ENCODE results near the gene HELZ2. TPM values are rescaled to one million over a fixed set of nuclear protein-coding genes. Genes with fewer than 3 reads are reported as not detected.

HELZ2 gene
- total RNA-seq, 1 donor from 2014 or later = 12.5 TPM

- H3K27me3 ChIP-seq (ENCODE audit: control insufficient read depth in 3 of 3, insufficient read depth in 3 of 3, low read length in 3 of 3) = peaks cover 0 to 15% (median 7%) of the 10 kb centered on the region in 3 donors
- H3K4me3 ChIP-seq (ENCODE audit: low read length in 3 of 3) = no peak overlapping the region
- H3K4me1 ChIP-seq (ENCODE audit: control insufficient read depth in 3 of 3, insufficient read depth in 3 of 3, low read length in 3 of 3) = no peaks in the 10 kb centered on the region
- H3K9ac ChIP-seq (ENCODE audit: low read depth in 1 of 3, low read length in 3 of 3) = no peak overlapping the region
- H3K36me3 ChIP-seq (ENCODE audit: control insufficient read depth in 3 of 3, insufficient read depth in 3 of 3, low read length in 3 of 3) = peaks cover 0 to 9% (median 5%) of the 10 kb centered on the region in 3 donors
- H3K27ac ChIP-seq (ENCODE audit: low read depth, low read length) = no peak overlapping the region
- H3K9me3 ChIP-seq (ENCODE audit: control insufficient read depth in 3 of 3, low read length in 3 of 3) = no peaks in the 10 kb centered on the region
Observed at GRCh38 chr20:63558804-63559484, 15.1 kb downstream of the HELZ2 start.

- Histone ChIP-seq H3K27me3 (ENCODE audit: control insufficient read depth in 3 of 3, insufficient read depth in 3 of 3, low read length in 3 of 3) (peaks cover 8 to 22% (median 11%) of the 10 kb centered on the region in 3 donors), H3K9ac (ENCODE audit: low read depth in 1 of 3, low read length in 3 of 3) (no peak overlapping the region), H3K4me3 (ENCODE audit: low read length in 3 of 3) (no peak overlapping the region), H3K27ac (ENCODE audit: low read depth, low read length) (no peak overlapping the region), H3K4me1 (ENCODE audit: control insufficient read depth in 3 of 3, insufficient read depth in 3 of 3, low read length in 3 of 3) (no peaks in the 10 kb centered on the region), H3K36me3 (ENCODE audit: control insufficient read depth in 3 of 3, insufficient read depth in 3 of 3, low read length in 3 of 3) (peaks cover 0 to 6% (median 5%) of the 10 kb centered on the region in 3 donors), H3K9me3 (ENCODE audit: control insufficient read depth in 3 of 3, low read length in 3 of 3) (no peaks in the 10 kb centered on the region)
Observed at GRCh38 chr20:63557481-63557891, 16.6 kb downstream of the HELZ2 start.

DNA sequence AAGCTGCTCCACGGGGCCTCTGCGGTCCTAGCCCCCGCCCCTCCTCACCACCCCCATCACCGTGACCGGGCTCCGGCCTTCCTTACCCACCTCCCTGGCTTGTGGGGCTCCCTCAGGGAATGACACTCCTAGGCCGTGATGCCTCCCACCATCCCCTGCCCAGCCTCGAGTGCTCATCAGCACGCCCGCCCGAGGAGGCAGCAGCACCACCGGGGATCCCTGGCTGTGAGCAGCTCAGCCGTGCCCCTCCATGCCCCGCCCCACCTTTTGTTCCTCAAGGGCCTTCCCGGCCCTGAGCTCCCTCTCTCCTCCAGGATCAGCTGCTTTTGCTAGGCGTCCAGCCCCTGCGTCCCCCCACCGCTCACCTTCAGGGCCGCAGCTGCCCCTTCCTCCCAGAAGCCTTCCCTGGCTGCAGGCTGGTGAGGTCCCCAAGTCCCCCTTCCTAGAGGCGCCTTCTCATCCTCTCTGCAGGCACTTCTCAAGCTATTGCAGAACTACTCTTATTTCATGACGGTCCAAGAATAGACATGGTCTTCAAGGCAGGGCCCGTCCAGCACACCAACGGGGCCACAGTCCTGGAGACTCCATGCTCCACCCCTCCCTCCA, 17.1 kb downstream of the HELZ2 start:
- Histone ChIP-seq H3K27me3 (ENCODE audit: control insufficient read depth in 3 of 3, insufficient read depth in 3 of 3, low read length in 3 of 3) (peaks cover 12 to 26% (median 12%) of the 10 kb centered on the region in 3 donors), H3K27ac (ENCODE audit: low read depth, low read length) (no peak overlapping the region), H3K36me3 (ENCODE audit: control insufficient read depth in 3 of 3, insufficient read depth in 3 of 3, low read length in 3 of 3) (peaks cover 0 to 6% (median 5%) of the 10 kb centered on the region in 3 donors), H3K4me3 (ENCODE audit: low read length in 3 of 3) (no peak overlapping the region), H3K9me3 (ENCODE audit: control insufficient read depth in 3 of 3, low read length in 3 of 3) (no peaks in the 10 kb centered on the region), H3K4me1 (ENCODE audit: control insufficient read depth in 3 of 3, insufficient read depth in 3 of 3, low read length in 3 of 3) (no peaks in the 10 kb centered on the region), H3K9ac (ENCODE audit: low read depth in 1 of 3, low read length in 3 of 3) (no peak overlapping the region)

DNA sequence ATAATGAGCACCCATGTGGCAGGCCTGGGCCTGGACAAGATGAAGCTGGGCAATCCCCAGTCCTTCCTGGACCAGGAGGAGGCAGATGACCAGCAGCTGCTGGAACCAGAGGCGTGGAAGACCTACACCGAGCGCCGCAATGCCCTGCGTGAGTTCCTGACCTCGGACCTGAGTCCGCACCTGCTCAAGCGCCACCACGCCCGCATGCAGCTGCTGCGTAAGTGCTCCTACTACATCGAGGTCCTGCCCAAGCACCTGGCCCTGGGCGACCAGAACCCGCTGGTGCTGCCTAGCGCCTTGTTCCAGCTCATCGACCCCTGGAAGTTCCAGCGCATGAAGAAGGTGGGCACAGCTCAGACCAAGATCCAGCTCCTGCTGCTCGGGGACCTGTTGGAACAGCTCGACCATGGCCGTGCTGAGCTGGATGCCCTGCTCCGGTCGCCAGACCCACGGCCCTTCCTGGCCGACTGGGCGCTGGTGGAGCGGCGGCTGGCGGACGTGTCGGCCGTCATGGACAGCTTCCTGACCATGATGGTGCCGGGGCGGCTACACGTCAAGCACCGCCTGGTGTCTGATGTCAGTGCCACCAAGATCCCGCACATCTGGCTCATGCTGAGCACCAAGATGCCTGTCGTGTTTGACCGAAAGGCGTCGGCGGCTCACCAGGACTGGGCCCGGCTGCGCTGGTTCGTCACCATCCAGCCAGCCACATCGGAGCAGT, 18.2 kb downstream of the HELZ2 start:
- peaks cover 15 to 31% (median 18%) of the 10 kb centered on the region in 3 donors for H3K27me3 ChIP-seq (ENCODE audit: control insufficient read depth in 3 of 3, insufficient read depth in 3 of 3, low read length in 3 of 3)
- H3K9ac ChIP-seq (ENCODE audit: low read depth in 1 of 3, low read length in 3 of 3) = no peak overlapping the region
- peaks cover 0 to 1% (median 0%) of the 10 kb centered on the region in 3 donors for H3K36me3 ChIP-seq (ENCODE audit: control insufficient read depth in 3 of 3, insufficient read depth in 3 of 3, low read length in 3 of 3)
- H3K4me1 ChIP-seq (ENCODE audit: control insufficient read depth in 3 of 3, insufficient read depth in 3 of 3, low read length in 3 of 3) = no peaks in the 10 kb centered on the region
- H3K4me3 ChIP-seq (ENCODE audit: low read length in 3 of 3) = no peak overlapping the region
- no peak overlapping the region for H3K27ac ChIP-seq (ENCODE audit: low read depth, low read length)
- H3K9me3 ChIP-seq (ENCODE audit: control insufficient read depth in 3 of 3, low read length in 3 of 3) = no peaks in the 10 kb centered on the region

GRCh38 chr20:63554361-63555278, 19.4 kb downstream of the HELZ2 start:
- H3K9ac ChIP-seq (ENCODE audit: low read depth in 1 of 3, low read length in 3 of 3) = peak overlapping the region in 1 of 3 donors; percentile 16
- H3K27ac ChIP-seq (ENCODE audit: low read depth, low read length) = no peak overlapping the region
- peaks cover 26 to 39% (median 27%) of the 10 kb centered on the region in 3 donors for H3K27me3 ChIP-seq (ENCODE audit: control insufficient read depth in 3 of 3, insufficient read depth in 3 of 3, low read length in 3 of 3)
- H3K36me3 ChIP-seq (ENCODE audit: control insufficient read depth in 3 of 3, insufficient read depth in 3 of 3, low read length in 3 of 3) = no peaks in the 10 kb centered on the region
- H3K4me3 ChIP-seq (ENCODE audit: low read length in 3 of 3) = no peak overlapping the region
- no peaks in the 10 kb centered on the region for H3K4me1 ChIP-seq (ENCODE audit: control insufficient read depth in 3 of 3, insufficient read depth in 3 of 3, low read length in 3 of 3)
- H3K9me3 ChIP-seq (ENCODE audit: control insufficient read depth in 3 of 3, low read length in 3 of 3) = no peaks in the 10 kb centered on the region

- H3K36me3 ChIP-seq (ENCODE audit: control insufficient read depth in 3 of 3, insufficient read depth in 3 of 3, low read length in 3 of 3) = no peaks in the 10 kb centered on the region
- H3K27me3 ChIP-seq (ENCODE audit: control insufficient read depth in 3 of 3, insufficient read depth in 3 of 3, low read length in 3 of 3) = peaks cover 31 to 41% (median 31%) of the 10 kb centered on the region in 3 donors
- H3K4me1 ChIP-seq (ENCODE audit: control insufficient read depth in 3 of 3, insufficient read depth in 3 of 3, low read length in 3 of 3) = no peaks in the 10 kb centered on the region
- H3K27ac ChIP-seq (ENCODE audit: low read depth, low read length) = no peak within 1 kb of the TSS
- H3K4me3 ChIP-seq (ENCODE audit: low read length in 3 of 3) = peak within 1 kb of the TSS; percentile 36 to 43 (median 41)
- no peaks in the 10 kb centered on the region for H3K9me3 ChIP-seq (ENCODE audit: control insufficient read depth in 3 of 3, low read length in 3 of 3)
- H3K9ac ChIP-seq (ENCODE audit: low read depth in 1 of 3, low read length in 3 of 3) = peak within 1 kb of the TSS in 1 of 3 donors; percentile 33
Observed at GRCh38 chr20:63553933-63554290, 20.1 kb downstream of the HELZ2 start, which contains the start of gene FNDC11. TSS of gene FNDC11 (plus strand) at chr20:63554159. CDS start at chr20:63555664, 1,505 bp downstream.

DNA sequence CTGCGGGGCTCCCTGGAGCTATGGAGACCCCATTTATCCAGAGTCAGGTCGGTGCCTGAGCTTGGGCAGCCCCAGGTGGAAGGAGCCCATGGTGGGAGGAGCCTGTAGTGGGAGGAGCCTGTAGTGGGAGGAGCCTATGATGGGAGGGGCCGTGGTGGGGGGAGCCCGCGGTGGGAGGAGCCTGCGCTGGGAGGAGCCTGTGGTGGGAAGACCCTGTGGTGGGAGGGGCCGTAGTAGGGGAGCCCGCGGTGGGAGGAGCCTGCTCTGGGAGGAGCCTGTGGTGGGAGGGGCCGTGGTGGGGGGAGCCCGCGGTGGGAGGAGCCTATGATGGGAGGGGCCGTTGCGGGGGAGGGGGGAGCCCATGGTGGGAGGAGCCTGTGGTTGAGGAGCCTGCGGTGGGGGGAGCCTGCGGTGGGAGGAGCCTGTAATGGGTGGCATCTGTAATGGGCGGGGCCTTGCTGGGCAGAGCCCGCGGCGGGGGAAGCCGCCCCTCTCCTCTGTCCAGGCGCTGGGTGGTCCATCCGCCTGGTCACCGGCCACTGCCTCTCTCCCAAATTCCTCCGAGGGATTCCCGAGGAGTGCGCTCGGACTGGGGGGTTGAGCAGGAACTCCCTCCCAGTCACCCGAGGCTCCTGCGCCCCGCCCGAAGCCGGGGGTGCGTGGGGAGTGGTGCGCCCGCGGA, 20.6 kb downstream of the HELZ2 start:
- H3K36me3 ChIP-seq (ENCODE audit: control insufficient read depth in 3 of 3, insufficient read depth in 3 of 3, low read length in 3 of 3) = no peaks in the 10 kb centered on the region
- H3K27ac ChIP-seq (ENCODE audit: low read depth, low read length) = no peak overlapping the region
- no peaks in the 10 kb centered on the region for H3K9me3 ChIP-seq (ENCODE audit: control insufficient read depth in 3 of 3, low read length in 3 of 3)
- peak overlapping the region in 1 of 3 donors; percentile 33 for H3K9ac ChIP-seq (ENCODE audit: low read depth in 1 of 3, low read length in 3 of 3)
- no peaks in the 10 kb centered on the region for H3K4me1 ChIP-seq (ENCODE audit: control insufficient read depth in 3 of 3, insufficient read depth in 3 of 3, low read length in 3 of 3)
- H3K4me3 ChIP-seq (ENCODE audit: low read length in 3 of 3) = peak overlapping the region; percentile 36 to 43 (median 41)
- H3K27me3 ChIP-seq (ENCODE audit: control insufficient read depth in 3 of 3, insufficient read depth in 3 of 3, low read length in 3 of 3) = peaks cover 36 to 46% (median 36%) of the 10 kb centered on the region in 3 donors

DNA sequence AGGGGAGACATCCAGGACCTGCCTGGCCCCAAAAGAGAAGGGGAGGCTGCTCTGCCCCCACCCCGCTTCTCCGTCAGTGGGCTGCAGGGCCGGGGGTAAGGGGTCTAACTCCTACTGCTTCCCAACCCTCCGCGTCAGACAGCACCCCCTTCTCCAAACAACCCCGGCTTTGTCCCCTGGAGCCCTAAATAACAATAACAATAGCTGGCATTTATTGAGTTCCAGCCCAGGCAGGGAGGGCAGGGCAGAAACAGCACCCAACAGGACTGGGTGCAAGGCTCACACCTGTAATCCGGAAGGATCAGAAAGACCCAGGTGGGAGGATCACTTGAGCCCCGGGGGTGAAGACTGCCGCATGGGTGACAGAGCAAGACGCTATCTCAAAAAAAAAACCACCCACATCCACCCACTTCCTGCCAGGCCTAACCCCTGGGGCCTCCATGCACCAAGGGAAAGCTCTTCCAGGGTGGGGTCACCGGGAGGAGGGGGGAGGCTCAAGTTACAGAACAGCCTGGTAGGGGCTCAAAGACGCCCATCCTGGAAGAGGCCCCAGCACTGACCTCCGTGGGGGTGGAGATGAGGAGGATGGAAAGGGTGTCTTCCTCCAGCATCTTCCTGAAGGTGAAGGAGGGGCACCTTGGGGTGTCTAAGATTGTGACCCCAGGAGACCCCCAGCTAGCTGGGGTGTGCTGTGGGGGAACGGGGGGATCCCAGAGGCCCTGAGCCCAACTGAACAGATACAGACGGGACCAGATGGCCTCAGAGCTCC, 21.4 kb downstream of the HELZ2 start:
- H3K36me3 ChIP-seq (ENCODE audit: control insufficient read depth in 3 of 3, insufficient read depth in 3 of 3, low read length in 3 of 3) = no peaks in the 10 kb centered on the region
- peaks cover 43 to 50% (median 44%) of the 10 kb centered on the region in 3 donors for H3K27me3 ChIP-seq (ENCODE audit: control insufficient read depth in 3 of 3, insufficient read depth in 3 of 3, low read length in 3 of 3)
- H3K9ac ChIP-seq (ENCODE audit: low read depth in 1 of 3, low read length in 3 of 3) = no peak overlapping the region
- no peaks in the 10 kb centered on the region for H3K9me3 ChIP-seq (ENCODE audit: control insufficient read depth in 3 of 3, low read length in 3 of 3)
- H3K4me1 ChIP-seq (ENCODE audit: control insufficient read depth in 3 of 3, insufficient read depth in 3 of 3, low read length in 3 of 3) = no peaks in the 10 kb centered on the region
- no peak overlapping the region for H3K4me3 ChIP-seq (ENCODE audit: low read length in 3 of 3)
- H3K27ac ChIP-seq (ENCODE audit: low read depth, low read length) = no peak overlapping the region

Data from skeletal muscle tissue (tissue), 4 donors.